DND-41 (cell line): ENCODE results near the gene CD151.

Source experiments
- CTCF ChIP-seq: IDR thresholded peaks from 2 replicates; pipeline ENCODE4 v1.5.1; 2012; ENCODE audit warnings: borderline replicate concordance, low read length, moderate library complexity, mild to moderate bottlenecking; ENCODE audit not compliant: poor library complexity, severe bottlenecking; ENCODE audit errors: extremely low read depth
- EZH2 ChIP-seq: IDR thresholded peaks from 3 replicates; pipeline ENCODE4 v1.6.1; 2012; ENCODE audit warnings: borderline replicate concordance, low read depth, mild to moderate bottlenecking, moderate library complexity, low read length, inconsistent platforms; ENCODE audit not compliant: severe bottlenecking

GRCh38 chr11:829847-830294 lies 2.9 kb upstream of the CD151 start:
- TF ChIP-seq CTCF (no peak), EZH2 (no peak)
